ENCODE results near the gene EVL.

The EVL gene

GRCh38 chr14:100111931-100112704 lies 46.9 kb downstream of the EVL start:
- Histone ChIP-seq H3K9me3 (no peaks in the 10 kb centered on the region), H4K20me1 (peaks cover 88% of the 10 kb centered on the region), H3K27me3 (no peaks in the 10 kb centered on the region), H3K36me3 (peaks cover 91% of the 10 kb centered on the region), H3K9ac (peak overlapping the region; percentile 17; the same call in 1 of the 2 replicates), H3K4me2 (no peak overlapping the region), H3K4me1 (peaks cover 19% of the 10 kb centered on the region), H3K4me3 (no peak overlapping the region), H3K27ac (no peak overlapping the region)
- TF ChIP-seq Cebpa-rat (IDR thresholded peaks at IDR 0.05), result no peak

GRCh38 chr14:100114109-100114765 lies 49.0 kb downstream of the EVL start:
- Histone ChIP-seq H3K4me3 (no peak overlapping the region), H4K20me1 (peaks cover 88% of the 10 kb centered on the region), H3K4me1 (no peaks in the 10 kb centered on the region), H3K9me3 (no peaks in the 10 kb centered on the region), H3K27me3 (no peaks in the 10 kb centered on the region), H3K4me2 (no peak overlapping the region), H3K36me3 (peaks cover 98% of the 10 kb centered on the region), H3K27ac (no peak overlapping the region), H3K9ac (no peak overlapping the region)
- no peak for TF ChIP-seq Cebpa-rat (IDR thresholded peaks at IDR 0.05)

- no peaks in the 10 kb centered on the region for H3K27me3 ChIP-seq
- H4K20me1 ChIP-seq, result peaks cover 88% of the 10 kb centered on the region
- H3K9me3 ChIP-seq, result no peaks in the 10 kb centered on the region
- H3K27ac ChIP-seq, result no peak overlapping the region
- H3K4me3 ChIP-seq, result no peak overlapping the region
- H3K36me3 ChIP-seq, result peaks cover 98% of the 10 kb centered on the region
- no peak overlapping the region for H3K9ac ChIP-seq
- no peak for TF ChIP-seq Cebpa-rat (IDR thresholded peaks at IDR 0.05)
- no peak overlapping the region for H3K4me2 ChIP-seq
- H3K4me1 ChIP-seq, result no peaks in the 10 kb centered on the region
These were observed 50.0 kb downstream of the EVL start for GRCh38 chr14:100115236-100115635.

- Histone ChIP-seq H4K20me1 (peaks cover 88% of the 10 kb centered on the region), H3K4me2 (no peak overlapping the region), H3K27ac (no peak overlapping the region), H3K9me3 (no peaks in the 10 kb centered on the region), H3K4me1 (no peaks in the 10 kb centered on the region), H3K27me3 (no peaks in the 10 kb centered on the region), H3K9ac (no peak overlapping the region), H3K4me3 (no peak overlapping the region), H3K36me3 (peaks cover 98% of the 10 kb centered on the region)
- no peak for TF ChIP-seq Cebpa-rat (IDR thresholded peaks at IDR 0.05)
These were observed 50.5 kb downstream of the EVL start for GRCh38 chr14:100115726-100116125.

GRCh38 chr14:100116134-100116533 lies 50.9 kb downstream of the EVL start:
- Histone ChIP-seq H3K4me3 (no peak overlapping the region), H3K27me3 (no peaks in the 10 kb centered on the region), H4K20me1 (peaks cover 90% of the 10 kb centered on the region), H3K36me3 (peaks cover 99% of the 10 kb centered on the region), H3K9me3 (no peaks in the 10 kb centered on the region), H3K9ac (no peak overlapping the region), H3K4me1 (no peaks in the 10 kb centered on the region), H3K4me2 (no peak overlapping the region), H3K27ac (no peak overlapping the region)
- no peak for TF ChIP-seq Cebpa-rat (IDR thresholded peaks at IDR 0.05)

- peaks cover 100% of the 10 kb centered on the region for H3K36me3 ChIP-seq
- H3K27me3 ChIP-seq, result no peaks in the 10 kb centered on the region
- no peak overlapping the region for H3K4me2 ChIP-seq
- no peak overlapping the region for H3K4me3 ChIP-seq
- H4K20me1 ChIP-seq, result peaks cover 99% of the 10 kb centered on the region
- TF ChIP-seq Cebpa-rat (IDR thresholded peaks at IDR 0.05), result no peak
- no peaks in the 10 kb centered on the region for H3K9me3 ChIP-seq
- H3K27ac ChIP-seq, result no peak overlapping the region
- no peaks in the 10 kb centered on the region for H3K4me1 ChIP-seq
- H3K9ac ChIP-seq, result no peak overlapping the region
These were observed 51.8 kb downstream of the EVL start for GRCh38 chr14:100117026-100117425.

- Histone ChIP-seq H3K4me2 (no peak overlapping the region), H3K27ac (no peak overlapping the region), H3K9ac (no peak overlapping the region), H4K20me1 (peaks cover 100% of the 10 kb centered on the region), H3K27me3 (no peaks in the 10 kb centered on the region), H3K4me1 (no peaks in the 10 kb centered on the region), H3K9me3 (no peaks in the 10 kb centered on the region), H3K36me3 (peaks cover 100% of the 10 kb centered on the region), H3K4me3 (no peak overlapping the region)
- no peak for TF ChIP-seq Cebpa-rat (IDR thresholded peaks at IDR 0.05)
These were observed 52.6 kb downstream of the EVL start for GRCh38 chr14:100117633-100118395.

- Histone ChIP-seq H3K9me3 (no peaks in the 10 kb centered on the region), H3K9ac (no peak overlapping the region), H3K4me2 (no peak overlapping the region), H3K27me3 (no peaks in the 10 kb centered on the region), H3K36me3 (peaks cover 100% of the 10 kb centered on the region), H3K4me1 (no peaks in the 10 kb centered on the region), H3K4me3 (no peak overlapping the region), H4K20me1 (peaks cover 98% of the 10 kb centered on the region), H3K27ac (no peak overlapping the region)
- TF ChIP-seq Cebpa-rat (IDR thresholded peaks at IDR 0.05), result no peak
These were observed 53.3 kb downstream of the EVL start for GRCh38 chr14:100118396-100119011.

GRCh38 chr14:100119251-100119650 lies 54.0 kb downstream of the EVL start:
- Histone ChIP-seq H3K4me2 (no peak overlapping the region), H3K27me3 (no peaks in the 10 kb centered on the region), H3K4me3 (no peak overlapping the region), H3K9ac (no peak overlapping the region), H4K20me1 (peaks cover 97% of the 10 kb centered on the region), H3K4me1 (no peaks in the 10 kb centered on the region), H3K9me3 (no peaks in the 10 kb centered on the region), H3K27ac (no peak overlapping the region), H3K36me3 (peaks cover 100% of the 10 kb centered on the region)
- no peak for TF ChIP-seq Cebpa-rat (IDR thresholded peaks at IDR 0.05)

Measured in BLaER1 (cell line).